H9 (cell line): Measurements from ENCODE around the gene ECEL1. TPM values are rescaled to one million over a fixed set of nuclear protein-coding genes. Genes with fewer than 3 reads are reported as not detected.

ENCODE experiments used
- DNase-seq: peaks from one replicate; pipeline ENCODE4 v3.0.0-alpha.2; 2017
- H2AFZ ChIP-seq: one replicate; pipeline ENCODE4 v1.6.1; 2013; ENCODE audit warnings: mild to moderate bottlenecking, low read length, control low read depth, moderate library complexity
- H2AK5ac ChIP-seq: 2 replicates; pipeline ENCODE4 v1.6.1; 2013; ENCODE audit warnings: low read length, control low read depth, mixed read lengths; ENCODE audit not compliant: insufficient read length
- H2BK120ac ChIP-seq: one replicate; pipeline ENCODE4 v1.6.1; 2013; ENCODE audit warnings: low read depth, mild to moderate bottlenecking, low read length, control low read depth, inconsistent platforms; ENCODE audit not compliant: poor library complexity, severe bottlenecking
- H2BK12ac ChIP-seq: 2 replicates; pipeline ENCODE4 v1.6.1; 2013; ENCODE audit warnings: low read length, control low read depth, mixed read lengths, low read depth; ENCODE audit not compliant: insufficient read length
- H2BK15ac ChIP-seq: 2 replicates; pipeline ENCODE4 v1.6.1; 2013; ENCODE audit warnings: low read depth, low read length, control low read depth
- H2BK20ac ChIP-seq: one replicate; pipeline ENCODE4 v1.6.1; 2013; ENCODE audit warnings: low read depth, mild to moderate bottlenecking, low read length, control low read depth, inconsistent platforms; ENCODE audit not compliant: poor library complexity, severe bottlenecking
- H2BK5ac ChIP-seq: 2 replicates; pipeline ENCODE4 v1.6.1; 2013; ENCODE audit warnings: low read length, control low read depth, mixed read lengths; ENCODE audit not compliant: insufficient read length
- H3K14ac ChIP-seq: 2 replicates; pipeline ENCODE4 v1.6.1; 2013; ENCODE audit warnings: low read length, control low read depth; ENCODE audit not compliant: insufficient read depth
- H3K18ac ChIP-seq: 2 replicates; pipeline ENCODE4 v1.6.1; 2013; ENCODE audit warnings: low read depth, mild to moderate bottlenecking, mixed read lengths, low read length, control low read depth; ENCODE audit not compliant: insufficient read length
- H3K23ac ChIP-seq: 2 replicates; pipeline ENCODE4 v1.6.1; 2013; ENCODE audit warnings: low read length, control low read depth, mixed read lengths, low read depth; ENCODE audit not compliant: insufficient read length
- H3K23me2 ChIP-seq: 2 replicates; pipeline ENCODE4 v1.6.1; 2013; ENCODE audit warnings: low read depth, mild to moderate bottlenecking, mixed read lengths, low read length, control low read depth; ENCODE audit not compliant: insufficient read length, poor library complexity, severe bottlenecking
- H3K27ac ChIP-seq: 2 replicates; pipeline ENCODE4 v1.5.1; 2013; ENCODE audit warnings: low read length, control low read depth, mixed read lengths, low read depth; ENCODE audit not compliant: insufficient read length
- H3K27me3 ChIP-seq: 2 replicates; pipeline ENCODE4 v1.6.1; 2013; ENCODE audit warnings: low read length, control low read depth, inconsistent platforms; ENCODE audit not compliant: insufficient read depth
- H3K4ac ChIP-seq: 2 replicates; pipeline ENCODE4 v1.6.1; 2013; ENCODE audit warnings: low read depth, mild to moderate bottlenecking, control low read depth, inconsistent platforms, low read length, moderate library complexity
- H3K4me1 ChIP-seq: 2 replicates; pipeline ENCODE4 v1.6.1; 2013; ENCODE audit warnings: low read length, control low read depth, inconsistent platforms; ENCODE audit not compliant: insufficient read depth
- H3K4me2 ChIP-seq: 2 replicates; pipeline ENCODE4 v1.6.1; 2013; ENCODE audit warnings: low read length, control low read depth, mixed read lengths; ENCODE audit not compliant: insufficient read length, insufficient read depth
- H3K56ac ChIP-seq: 2 replicates; pipeline ENCODE4 v1.6.1; 2013; ENCODE audit warnings: low read depth, mild to moderate bottlenecking, mixed read lengths, low read length, control low read depth; ENCODE audit not compliant: insufficient read length
- H3K79me1 ChIP-seq: 2 replicates; pipeline ENCODE4 v1.6.1; 2013; ENCODE audit warnings: low read depth, mild to moderate bottlenecking, moderate library complexity, low read length, control low read depth, inconsistent platforms; ENCODE audit not compliant: insufficient read depth, poor library complexity, severe bottlenecking
- H3K79me2 ChIP-seq: 2 replicates; pipeline ENCODE4 v1.6.1; 2013; ENCODE audit warnings: low read length, control low read depth, inconsistent platforms; ENCODE audit not compliant: insufficient read depth
- H3K9ac ChIP-seq: 2 replicates; pipeline ENCODE4 v1.6.1; 2013; ENCODE audit warnings: low read length, control low read depth, mixed read lengths; ENCODE audit not compliant: insufficient read length; ENCODE audit errors: extremely low read depth
- H3K9me3 ChIP-seq: one replicate; pipeline ENCODE4 v1.6.1; 2013; ENCODE audit warnings: low read depth, low read length, inconsistent platforms; ENCODE audit not compliant: control insufficient read depth
- H3T11ph ChIP-seq: one replicate; pipeline ENCODE4 v1.6.1; 2013; ENCODE audit warnings: mild to moderate bottlenecking, low read length, control low read depth, inconsistent platforms
- H4K20me1 ChIP-seq: one replicate; pipeline ENCODE4 v1.6.1; 2013; ENCODE audit not compliant: control insufficient read depth, insufficient read length, insufficient read depth
- H4K5ac ChIP-seq: 2 replicates; pipeline ENCODE4 v1.6.1; 2013; ENCODE audit warnings: low read depth, mild to moderate bottlenecking, mixed read lengths, low read length, control low read depth; ENCODE audit not compliant: insufficient read length
- H4K8ac ChIP-seq: replicated peaks from 2 replicates; pipeline ENCODE4 v1.6.1; 2013; ENCODE audit warnings: low read length, control low read depth, mixed read lengths, low read depth; ENCODE audit not compliant: insufficient read length
- H4K91ac ChIP-seq: 2 replicates; pipeline ENCODE4 v1.6.1; 2013; ENCODE audit warnings: low read depth, mild to moderate bottlenecking, moderate library complexity, mixed read lengths, low read length, control low read depth; ENCODE audit not compliant: insufficient read length
- H3K27ac Mint-ChIP-seq, 3 experiments: 2 replicates in 2 of 3; 3 replicates in 1 of 3; pipeline ENCODE4 v1.8.0; 2020 to 2021; ENCODE audit warnings: mixed read lengths in 3 of 3, mild to moderate bottlenecking in 1 of 3, moderate library complexity in 1 of 3
- H3K27me3 Mint-ChIP-seq: 2 replicates; pipeline ENCODE4 v1.8.0; 2021; ENCODE audit warnings: low read depth, mild to moderate bottlenecking, moderate library complexity, mixed read lengths
- H3K36me3 Mint-ChIP-seq, 3 experiments: 2 replicates in 2 of 3; 3 replicates in 1 of 3; pipeline ENCODE4 v1.8.0; 2020 to 2021; ENCODE audit warnings: low read depth in 3 of 3, mixed read lengths in 3 of 3; ENCODE audit not compliant: insufficient read depth in 1 of 3
- H3K4me1 Mint-ChIP-seq, 2 experiments: 2 replicates each; pipeline ENCODE4 v1.8.0; 2020; ENCODE audit warnings: mixed read lengths in 2 of 2
- H3K4me3 Mint-ChIP-seq, 2 experiments: 2 replicates in 1 of 2; 3 replicates in 1 of 2; pipeline ENCODE4 v1.8.0; 2020 to 2021; ENCODE audit warnings: mild to moderate bottlenecking in 2 of 2, mixed read lengths in 2 of 2, moderate library complexity in 1 of 2
- H3K9me3 Mint-ChIP-seq, 2 experiments: 2 replicates in 1 of 2; 3 replicates in 1 of 2; pipeline ENCODE4 v1.8.0; 2020; ENCODE audit warnings: mild to moderate bottlenecking in 2 of 2, mixed read lengths in 2 of 2, moderate library complexity in 1 of 2
- WGBS: extraction: QIAGEN DNeasy Blood & Tissue Kit; methylation state at CpG from one replicate; pipeline ENCODE4 v1.1.7; 2013; ENCODE audit warnings: missing lambda C conversion rate, low lambda C conversion rate, mixed read lengths; ENCODE audit not compliant: insufficient read length; ENCODE audit errors: extremely low coverage; 5-methylcytosine and 5-hydroxymethylcytosine counted together
- total RNA-seq: library from RNA; stranded (reverse); gene quantifications from 2 replicates; pipeline ENCODE4 v1.2.1, GENCODE V29; 2021
- TF ChIP-seq, protein P1 (sequence below): fragments of 200-600 bp; sonication (generic); conservative IDR thresholded peaks from 3 replicates; pipeline ENCODE4 v1.8.0; 2021; ENCODE audit warnings: antibody characterized with exemption, mild to moderate bottlenecking

ECEL1 gene
- total RNA-seq, 1 experiment from 2014 or later: 8.4 TPM

DNA sequence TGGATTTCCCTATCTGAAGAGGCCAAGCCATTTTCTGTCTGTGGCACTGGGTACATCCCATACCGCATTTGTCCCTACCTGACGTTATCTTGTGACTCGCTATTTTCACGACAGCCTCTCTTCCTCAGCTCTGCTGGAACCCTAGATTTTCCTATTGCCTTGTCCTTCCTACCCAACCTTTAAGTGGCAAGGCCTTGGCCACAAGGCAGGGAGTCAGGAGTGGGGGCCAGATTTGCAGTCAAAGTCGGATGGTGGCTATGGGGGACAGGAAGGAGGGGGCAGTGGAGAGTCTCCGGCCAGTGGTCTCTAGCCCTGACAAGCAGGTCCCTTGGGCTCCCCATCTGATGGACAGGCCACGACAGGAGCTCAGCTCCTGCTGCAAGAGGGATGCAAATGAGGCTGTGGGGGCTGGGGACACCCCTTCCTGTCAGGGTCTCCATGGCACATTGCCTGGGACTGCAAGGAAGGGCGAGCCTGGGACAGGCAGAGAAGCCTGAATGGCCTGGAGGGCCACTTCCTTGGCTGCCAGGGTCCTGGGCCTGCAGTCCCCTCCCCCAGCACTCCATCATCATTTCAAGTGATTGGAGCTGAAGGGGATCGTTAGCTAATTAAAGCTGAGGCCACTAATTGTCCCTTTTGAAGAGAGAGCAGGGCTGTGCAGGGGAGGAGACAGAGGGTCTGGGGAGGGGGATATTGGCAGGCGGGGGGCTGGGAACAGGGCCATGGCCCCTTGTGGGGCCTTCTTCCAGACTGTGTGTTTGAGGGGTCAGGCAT lies 6.3 kb upstream of the ECEL1 start:
- no peak overlapping the region for H3K9ac ChIP-seq
- no peaks in the 10 kb centered on the region; the same call in 1 of the 2 replicates for H3K27me3 ChIP-seq
- H2AFZ ChIP-seq: no peak overlapping the region
- no peaks in the 10 kb centered on the region for H3K9me3 ChIP-seq
- Mint-ChIP-seq H3K4me3 (no peak overlapping the region), H3K36me3 (no peaks in the 10 kb centered on the region; a peak in 1 of 7 replicates), H3K27me3 (peaks cover 41% of the 10 kb centered on the region), H3K27ac (peak overlapping the region in 1 of 3 experiments; percentile 86; a peak in 1 of 7 replicates), H3K9me3 (no peaks in the 10 kb centered on the region; a peak in 1 of 5 replicates), H3K4me1 (peaks cover 17 to 45% of the 10 kb centered on the region in 2 experiments)
- H4K20me1 ChIP-seq: no peaks in the 10 kb centered on the region
- TF ChIP-seq, protein P1, sequence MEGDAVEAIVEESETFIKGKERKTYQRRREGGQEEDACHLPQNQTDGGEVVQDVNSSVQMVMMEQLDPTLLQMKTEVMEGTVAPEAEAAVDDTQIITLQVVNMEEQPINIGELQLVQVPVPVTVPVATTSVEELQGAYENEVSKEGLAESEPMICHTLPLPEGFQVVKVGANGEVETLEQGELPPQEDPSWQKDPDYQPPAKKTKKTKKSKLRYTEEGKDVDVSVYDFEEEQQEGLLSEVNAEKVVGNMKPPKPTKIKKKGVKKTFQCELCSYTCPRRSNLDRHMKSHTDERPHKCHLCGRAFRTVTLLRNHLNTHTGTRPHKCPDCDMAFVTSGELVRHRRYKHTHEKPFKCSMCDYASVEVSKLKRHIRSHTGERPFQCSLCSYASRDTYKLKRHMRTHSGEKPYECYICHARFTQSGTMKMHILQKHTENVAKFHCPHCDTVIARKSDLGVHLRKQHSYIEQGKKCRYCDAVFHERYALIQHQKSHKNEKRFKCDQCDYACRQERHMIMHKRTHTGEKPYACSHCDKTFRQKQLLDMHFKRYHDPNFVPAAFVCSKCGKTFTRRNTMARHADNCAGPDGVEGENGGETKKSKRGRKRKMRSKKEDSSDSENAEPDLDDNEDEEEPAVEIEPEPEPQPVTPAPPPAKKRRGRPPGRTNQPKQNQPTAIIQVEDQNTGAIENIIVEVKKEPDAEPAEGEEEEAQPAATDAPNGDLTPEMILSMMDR: no peak
- no peak for DNase-seq
- H3K79me2 ChIP-seq: no peaks in the 10 kb centered on the region
- H2BK120ac ChIP-seq: no peak overlapping the region
- no peak overlapping the region for H4K91ac ChIP-seq
- no peak overlapping the region for H2BK5ac ChIP-seq
- H3T11ph ChIP-seq: no peak overlapping the region
- H3K27ac ChIP-seq: no peak overlapping the region
- H3K4me2 ChIP-seq: no peak overlapping the region
- H3K4ac ChIP-seq: no peak overlapping the region
- H3K4me1 ChIP-seq: peaks cover 2% of the 10 kb centered on the region; the same call in 1 of the 2 replicates
- H2BK15ac ChIP-seq: no peak overlapping the region
- no peaks in the 10 kb centered on the region for H3K23me2 ChIP-seq
- H3K56ac ChIP-seq: no peak overlapping the region
- no peak overlapping the region for H2AK5ac ChIP-seq
- H3K23ac ChIP-seq: no peak overlapping the region
- H2BK20ac ChIP-seq: no peak overlapping the region
- no peak overlapping the region for H4K8ac ChIP-seq
- no peak overlapping the region for H3K18ac ChIP-seq
- WGBS: no CpG with 5 or more reads among the region's 10 CpGs
- no peak overlapping the region for H4K5ac ChIP-seq
- no peaks in the 10 kb centered on the region for H3K79me1 ChIP-seq
- H2BK12ac ChIP-seq: no peak overlapping the region
- 0 out of 2 replicates have a peak overlapping the region, but pooled peaks have one; percentile 30 for H3K14ac ChIP-seq
